K562 (cell line): ENCODE results near the gene LRFN4. TPM values are rescaled to one million over a fixed set of nuclear protein-coding genes. Genes with fewer than 3 reads are reported as not detected.

Experiments used
- DIDO1 ChIP-seq: fragments of 450-650 bp; IDR thresholded peaks from 2 replicates; pipeline ENCODE4 v1.6.1; 2016; ENCODE audit warnings: low read depth, missing biosample characterization, missing genetic modification characterization
- DPF2 ChIP-seq: fragments of 450-650 bp; IDR thresholded peaks from 2 replicates; pipeline ENCODE4 v1.6.1; 2016
- E4F1 ChIP-seq: fragments of 250-450 bp; sonication (Bioruptor Pico); IDR thresholded peaks from 2 replicates; pipeline ENCODE4 v1.5.0; 2021; ENCODE audit warnings: mild to moderate bottlenecking, borderline replicate concordance
- EGR1 ChIP-seq: fragments of 450-650 bp; conservative IDR thresholded peaks from 2 replicates; pipeline ENCODE4 v1.6.1; 2017; ENCODE audit warnings: mild to moderate bottlenecking
- HNRNPK ChIP-seq: fragments of 200-400 bp; formaldehyde crosslinking; IDR thresholded peaks from one replicate; pipeline ENCODE4 v1.6.1; 2018; ENCODE audit warnings: mild to moderate bottlenecking, low read depth, low read length; ENCODE audit not compliant: poor library complexity, severe bottlenecking
- KHSRP ChIP-seq: fragments of 450-650 bp; IDR thresholded peaks from 2 replicates; pipeline ENCODE4 v1.6.1; 2017
- NBN ChIP-seq: fragments of 450-650 bp; IDR thresholded peaks from 2 replicates; pipeline ENCODE4 v1.6.1; 2016; ENCODE audit warnings: low read depth, mild to moderate bottlenecking
- NFRKB ChIP-seq: fragments of 450-650 bp; IDR thresholded peaks from 2 replicates; pipeline ENCODE4 v1.6.1; 2016; ENCODE audit warnings: low read depth
- POLR3A ChIP-seq: IDR thresholded peaks from 2 replicates; pipeline ENCODE4 v1.6.1; 2011; ENCODE audit warnings: borderline replicate concordance, mild to moderate bottlenecking, moderate library complexity; ENCODE audit not compliant: insufficient read length, insufficient read depth; ENCODE audit errors: extremely low read depth
- RUNX1 ChIP-seq: sonication (generic); IDR thresholded peaks from 2 replicates; pipeline ENCODE4 v1.6.1; 2016; ENCODE audit warnings: antibody characterized with exemption, low read depth
- SIRT6 ChIP-seq: IDR thresholded peaks from one replicate; pipeline ENCODE4 v1.6.1; 2012; ENCODE audit warnings: low read depth, mild to moderate bottlenecking, control low read depth, inconsistent platforms, low read length, moderate library complexity
- SMARCA5 ChIP-seq: fragments of 450-650 bp; IDR thresholded peaks from 2 replicates; pipeline ENCODE4 v1.6.1; 2016
- SUPT5H ChIP-seq: fragments of 450-650 bp; IDR thresholded peaks from 2 replicates; pipeline ENCODE4 v1.6.1; 2016
- TAF1 ChIP-seq: IDR thresholded peaks from 2 replicates; pipeline ENCODE4 v1.6.1; 2011; ENCODE audit warnings: mild to moderate bottlenecking, low read length, moderate library complexity; ENCODE audit not compliant: insufficient read depth, control insufficient read depth, severe bottlenecking; ENCODE audit errors: extremely low read depth
- TRIM28 ChIP-seq: fragments of 450-650 bp; IDR thresholded peaks from 2 replicates; pipeline ENCODE4 v1.6.1; 2017
- WHSC1 ChIP-seq: IDR thresholded peaks from one replicate; pipeline ENCODE4 v1.6.1; 2012; ENCODE audit warnings: low read length, control low read depth, inconsistent platforms
- ZC3H8 ChIP-seq: fragments of 450-650 bp; IDR thresholded peaks from 2 replicates; pipeline ENCODE4 v1.6.1; 2017
- ZNF561 ChIP-seq: fragments of 450-650 bp; formaldehyde crosslinking; conservative IDR thresholded peaks from 2 replicates; pipeline ENCODE4 v1.4.0; 2020; ENCODE audit warnings: mild to moderate bottlenecking, moderate library complexity
- polyA plus RNA-seq, 8 experiments: library from polyadenylated mRNA; depleted of rRNA in 4 of 8; stranded (reverse) in 5 of 8; unstranded in 3 of 8; fragments of >200 nt; fragmentation: Nextera tagmentation in 2 of 8; fragmentation: Illumina TruSeq in 1 of 8; extraction: Ambion mirVana in 2 of 8; extraction: Trizol in 1 of 8; gene quantifications; 2 replicates each; pipeline versions ENCODE4 v1.2.1 to v1.2.3, GENCODE V29; 2011 to 2014; ENCODE audit warnings: inconsistent platforms in 1 of 8, missing spikeins in 1 of 8
- total RNA-seq, 7 experiments: library from RNA; depleted of rRNA in 6 of 7; stranded (reverse); fragments of >200 nt in 6 of 7; fragmentation: Illumina TruSeq in 2 of 7; extraction: Trizol in 2 of 7; gene quantifications; 2 replicates each; pipeline versions ENCODE4 v1.2.1 to v1.2.3, GENCODE V29; 2011 to 2021; ENCODE audit warnings: low replicate concordance in 1 of 7
- TF ChIP-seq, protein P1 (sequence below): fragments of 250-450 bp; sonication (Bioruptor Pico); IDR thresholded peaks from 2 replicates; pipeline ENCODE4 v1.4.0; 2020; ENCODE audit warnings: mild to moderate bottlenecking, moderate library complexity
- TF ChIP-seq, protein P2 (sequence below), 2 experiments: fragments of 150-350 bp in 1 of 2; IDR thresholded peaks; 2 replicates each; pipeline ENCODE4 v1.6.1; 2012 to 2016; ENCODE audit warnings: low read depth in 2 of 2, low read length in 2 of 2, mild to moderate bottlenecking in 1 of 2, moderate library complexity in 1 of 2
- TF ChIP-seq, protein P3 (sequence below): fragments of 450-650 bp; formaldehyde crosslinking; IDR thresholded peaks from 2 replicates; pipeline ENCODE4 v1.4.0; 2020; ENCODE audit warnings: mild to moderate bottlenecking, moderate library complexity

Gene LRFN4
- total and polyA plus RNA-seq, 9 of the 15 experiments (the other 6 are each of a cell fraction or from before 2014, with no cell fraction given), result 0.10 to 60.1 (median 6.7) TPM

DNA sequence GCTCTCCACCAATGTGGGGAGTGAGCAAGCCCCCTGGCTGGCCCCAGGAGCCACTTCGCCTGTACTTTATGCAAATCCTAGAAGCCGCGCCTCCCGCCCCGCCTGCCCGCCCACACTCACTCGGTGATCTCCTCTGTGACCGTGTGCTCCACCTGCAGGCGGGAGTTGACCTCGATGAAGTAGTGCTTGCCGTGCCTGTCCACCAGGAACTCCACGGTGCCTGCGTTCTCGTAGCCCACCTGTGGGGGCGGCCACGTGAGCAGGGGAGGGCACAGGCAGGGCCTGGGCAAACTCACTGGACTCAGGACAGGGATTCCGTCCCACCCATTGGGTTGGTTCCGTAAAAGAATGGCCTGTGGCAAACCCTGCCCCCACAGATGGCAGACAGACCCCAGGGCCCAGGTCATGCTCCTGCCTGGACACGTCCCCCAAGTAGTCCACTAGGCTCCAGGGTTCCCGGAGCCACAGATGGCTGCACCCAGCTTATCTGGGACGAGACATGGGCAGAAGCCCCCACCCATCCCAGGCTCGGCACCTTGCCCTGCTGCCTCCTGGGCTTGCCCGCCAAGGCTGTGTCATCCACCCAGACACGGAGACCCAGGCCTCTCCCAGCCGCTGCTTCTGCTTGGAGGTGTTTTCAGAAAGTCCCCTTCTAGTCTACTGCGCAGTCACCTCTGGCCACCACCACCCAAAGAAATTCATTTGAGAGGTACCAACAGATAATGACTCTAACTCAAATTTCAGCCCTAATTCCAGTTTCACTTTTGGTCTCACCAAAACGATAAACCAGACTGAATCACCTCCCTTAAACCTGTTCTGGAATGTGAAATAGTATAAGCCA, 12.1 kb downstream of the LRFN4 start (continued):
- TF ChIP-seq POLR3A (no peak), NBN (no peak), KHSRP (no peak), DPF2 (no peak), NFRKB (no peak), HNRNPK (no peak), DIDO1 (tag) (no peak), TRIM28 (no peak), EGR1 (peak; percentile 92), TAF1 (no peak), RUNX1 (no peak), E4F1 (CRISPR knock-in tag) (no peak), ZNF561 (CRISPR knock-in tag) (no peak), WHSC1 (no peak), SMARCA5 (no peak), SIRT6 (no peak), ZC3H8 (no peak), SUPT5H (no peak)
- TF ChIP-seq, protein P1, sequence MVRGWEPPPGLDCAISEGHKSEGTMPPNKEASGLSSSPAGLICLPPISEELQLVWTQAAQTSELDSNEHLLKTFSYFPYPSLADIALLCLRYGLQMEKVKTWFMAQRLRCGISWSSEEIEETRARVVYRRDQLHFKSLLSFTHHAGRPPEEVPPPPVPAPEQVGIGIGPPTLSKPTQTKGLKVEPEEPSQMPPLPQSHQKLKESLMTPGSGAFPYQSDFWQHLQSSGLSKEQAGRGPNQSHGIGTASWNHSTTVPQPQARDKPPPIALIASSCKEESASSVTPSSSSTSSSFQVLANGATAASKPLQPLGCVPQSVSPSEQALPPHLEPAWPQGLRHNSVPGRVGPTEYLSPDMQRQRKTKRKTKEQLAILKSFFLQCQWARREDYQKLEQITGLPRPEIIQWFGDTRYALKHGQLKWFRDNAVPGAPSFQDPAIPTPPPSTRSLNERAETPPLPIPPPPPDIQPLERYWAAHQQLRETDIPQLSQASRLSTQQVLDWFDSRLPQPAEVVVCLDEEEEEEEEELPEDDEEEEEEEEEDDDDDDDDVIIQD (CRISPR knock-in tag), result no peak
- TF ChIP-seq, protein P2, sequence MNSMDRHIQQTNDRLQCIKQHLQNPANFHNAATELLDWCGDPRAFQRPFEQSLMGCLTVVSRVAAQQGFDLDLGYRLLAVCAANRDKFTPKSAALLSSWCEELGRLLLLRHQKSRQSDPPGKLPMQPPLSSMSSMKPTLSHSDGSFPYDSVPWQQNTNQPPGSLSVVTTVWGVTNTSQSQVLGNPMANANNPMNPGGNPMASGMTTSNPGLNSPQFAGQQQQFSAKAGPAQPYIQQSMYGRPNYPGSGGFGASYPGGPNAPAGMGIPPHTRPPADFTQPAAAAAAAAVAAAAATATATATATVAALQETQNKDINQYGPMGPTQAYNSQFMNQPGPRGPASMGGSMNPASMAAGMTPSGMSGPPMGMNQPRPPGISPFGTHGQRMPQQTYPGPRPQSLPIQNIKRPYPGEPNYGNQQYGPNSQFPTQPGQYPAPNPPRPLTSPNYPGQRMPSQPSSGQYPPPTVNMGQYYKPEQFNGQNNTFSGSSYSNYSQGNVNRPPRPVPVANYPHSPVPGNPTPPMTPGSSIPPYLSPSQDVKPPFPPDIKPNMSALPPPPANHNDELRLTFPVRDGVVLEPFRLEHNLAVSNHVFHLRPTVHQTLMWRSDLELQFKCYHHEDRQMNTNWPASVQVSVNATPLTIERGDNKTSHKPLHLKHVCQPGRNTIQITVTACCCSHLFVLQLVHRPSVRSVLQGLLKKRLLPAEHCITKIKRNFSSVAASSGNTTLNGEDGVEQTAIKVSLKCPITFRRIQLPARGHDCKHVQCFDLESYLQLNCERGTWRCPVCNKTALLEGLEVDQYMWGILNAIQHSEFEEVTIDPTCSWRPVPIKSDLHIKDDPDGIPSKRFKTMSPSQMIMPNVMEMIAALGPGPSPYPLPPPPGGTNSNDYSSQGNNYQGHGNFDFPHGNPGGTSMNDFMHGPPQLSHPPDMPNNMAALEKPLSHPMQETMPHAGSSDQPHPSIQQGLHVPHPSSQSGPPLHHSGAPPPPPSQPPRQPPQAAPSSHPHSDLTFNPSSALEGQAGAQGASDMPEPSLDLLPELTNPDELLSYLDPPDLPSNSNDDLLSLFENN (IDR thresholded peaks at IDR 0.05; ENCODE audit: low read depth in 2 of 2, low read length in 2 of 2), result no peak
- TF ChIP-seq, protein P3, sequence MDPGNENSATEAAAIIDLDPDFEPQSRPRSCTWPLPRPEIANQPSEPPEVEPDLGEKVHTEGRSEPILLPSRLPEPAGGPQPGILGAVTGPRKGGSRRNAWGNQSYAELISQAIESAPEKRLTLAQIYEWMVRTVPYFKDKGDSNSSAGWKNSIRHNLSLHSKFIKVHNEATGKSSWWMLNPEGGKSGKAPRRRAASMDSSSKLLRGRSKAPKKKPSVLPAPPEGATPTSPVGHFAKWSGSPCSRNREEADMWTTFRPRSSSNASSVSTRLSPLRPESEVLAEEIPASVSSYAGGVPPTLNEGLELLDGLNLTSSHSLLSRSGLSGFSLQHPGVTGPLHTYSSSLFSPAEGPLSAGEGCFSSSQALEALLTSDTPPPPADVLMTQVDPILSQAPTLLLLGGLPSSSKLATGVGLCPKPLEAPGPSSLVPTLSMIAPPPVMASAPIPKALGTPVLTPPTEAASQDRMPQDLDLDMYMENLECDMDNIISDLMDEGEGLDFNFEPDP (CRISPR knock-in tag), result no peak
